GM21576 (cell line): ENCODE results near the gene CIB4.

Source experiments
- ATAC-seq: cut with Tn5 transposase; IDR thresholded peaks from one replicate; pipeline ENCODE4 v1.9.1; 2021; ENCODE audit warnings: mild to moderate bottlenecking, moderate library complexity; ENCODE audit not compliant: unreplicated experiment

Gene CIB4

DNA sequence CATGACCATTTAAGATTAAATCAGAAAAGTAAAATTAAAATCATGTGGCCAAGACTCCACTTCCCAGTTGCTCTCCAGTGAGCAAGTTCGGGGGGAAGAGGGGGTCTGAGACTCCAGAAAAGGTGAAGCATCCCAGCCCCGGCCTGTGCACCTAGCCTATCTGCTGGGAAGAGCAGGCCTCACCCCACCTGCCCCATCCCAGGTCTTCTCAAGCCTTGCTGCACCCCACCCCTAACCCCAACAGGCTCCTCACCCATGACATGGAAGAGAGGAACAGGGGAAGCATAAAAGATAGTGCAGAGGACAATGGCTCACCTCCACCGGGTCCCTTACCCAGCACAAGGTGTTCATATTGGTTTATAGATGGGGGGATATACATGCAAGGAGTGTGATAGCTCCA, 14.6 kb downstream of the CIB4 start:
- no peak for ATAC-seq

DNA sequence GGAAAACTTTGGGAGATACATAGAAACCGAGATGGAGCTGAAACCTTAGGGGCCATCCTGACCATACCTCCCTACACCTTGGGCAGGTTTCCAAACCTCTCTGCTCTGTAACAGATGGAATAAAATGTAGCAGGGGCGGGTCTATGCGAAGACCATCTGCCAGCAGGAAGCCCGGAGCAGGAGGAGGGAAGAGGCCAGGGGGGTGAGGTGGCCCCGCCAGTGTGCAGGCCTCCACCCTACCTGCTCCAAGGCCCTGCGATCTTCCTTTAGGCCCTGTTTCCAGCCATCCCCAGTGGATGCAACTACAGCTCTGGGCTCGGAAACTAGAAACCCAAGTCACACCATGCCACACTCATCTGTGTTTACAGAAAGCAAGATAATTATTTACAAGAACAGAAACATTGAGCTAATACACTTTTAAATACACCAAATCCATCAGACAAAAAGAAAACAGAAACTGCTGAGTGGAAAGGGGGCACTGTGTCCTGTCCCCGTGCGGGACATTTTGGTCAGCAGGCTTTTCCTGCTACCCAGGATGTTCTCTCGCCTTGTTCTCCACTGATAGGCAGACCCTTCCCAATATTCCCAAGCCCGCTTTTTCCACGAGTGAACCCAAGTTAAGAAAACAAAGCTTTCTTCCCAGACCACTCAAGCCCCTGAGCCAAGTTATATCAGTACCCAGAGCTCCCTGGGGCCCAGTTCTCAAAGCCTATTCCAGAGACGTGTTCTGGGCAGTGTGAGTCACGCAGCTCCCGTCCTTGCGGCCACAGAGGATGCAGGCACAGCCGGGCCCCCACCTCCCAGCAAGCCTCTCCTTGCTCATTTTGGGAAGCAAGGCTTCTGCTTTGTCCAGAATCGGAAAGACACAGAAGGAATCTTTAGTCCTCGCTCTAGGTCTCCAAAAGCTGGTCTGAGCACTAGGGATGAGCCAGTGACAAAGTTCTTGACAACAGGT, 17.3 kb downstream of the CIB4 start:
- no peak for ATAC-seq

DNA sequence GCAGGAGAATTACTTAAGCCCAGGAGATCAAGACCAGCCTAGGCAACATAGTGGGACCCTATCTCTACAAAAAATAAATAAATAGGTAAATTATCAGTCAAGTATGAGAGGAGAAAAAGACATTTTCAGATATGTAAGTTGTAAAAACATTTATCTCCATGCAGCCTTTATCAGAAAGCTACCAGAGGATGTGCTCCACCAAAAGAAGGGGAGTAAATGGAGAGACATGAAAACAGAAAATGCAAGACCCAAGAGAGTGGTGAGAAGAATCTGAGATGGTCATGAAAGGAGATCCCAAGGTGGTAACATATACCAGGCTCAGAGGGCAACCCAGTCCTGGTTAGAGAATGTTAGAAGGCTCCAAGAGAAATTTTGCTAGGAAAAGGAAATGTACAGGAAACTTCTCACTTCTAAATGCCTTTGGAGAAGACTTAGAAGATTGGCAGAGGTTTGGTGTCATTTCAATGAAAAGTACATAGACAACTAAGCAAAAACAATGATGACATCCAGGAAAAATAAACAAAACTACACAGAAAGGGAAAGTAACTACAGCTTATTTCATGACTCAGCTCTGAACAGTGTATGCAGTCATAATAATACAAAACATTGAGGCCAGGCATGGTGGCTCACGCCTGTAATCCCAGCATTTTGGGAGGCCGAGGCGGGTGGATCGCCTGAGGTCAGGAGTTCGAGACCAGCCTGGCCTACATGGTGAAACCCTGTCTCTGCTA, 19.5 kb downstream of the CIB4 start:
- ATAC-seq: no peak

DNA sequence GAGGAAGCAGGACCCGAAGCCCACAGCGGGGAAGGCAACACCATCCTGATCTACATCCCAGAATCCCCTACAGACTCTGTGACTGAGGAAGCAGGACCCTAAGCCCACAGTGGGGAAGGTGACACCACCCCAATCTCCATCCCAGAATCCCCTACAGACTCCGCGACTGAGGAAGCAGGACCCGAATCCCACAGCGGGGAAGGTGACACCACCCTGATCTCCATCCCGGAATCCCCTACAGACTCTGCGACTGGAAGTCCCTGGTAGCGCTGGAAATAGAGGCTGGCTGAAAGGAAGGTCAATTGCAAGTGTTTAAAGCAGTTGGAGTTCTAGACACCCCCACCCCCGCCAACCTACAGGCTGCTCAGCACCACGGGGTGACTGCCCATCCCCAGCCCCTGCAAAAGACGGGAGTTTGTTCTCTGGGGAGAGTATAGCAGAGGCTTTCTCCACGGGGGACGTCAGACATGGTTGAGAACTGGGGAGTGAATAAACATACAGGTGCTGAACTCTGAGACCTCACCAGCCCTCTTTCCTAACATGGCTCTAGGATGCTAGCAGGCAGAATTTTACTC, 21.0 kb downstream of the CIB4 start:
- ATAC-seq: no peak

DNA sequence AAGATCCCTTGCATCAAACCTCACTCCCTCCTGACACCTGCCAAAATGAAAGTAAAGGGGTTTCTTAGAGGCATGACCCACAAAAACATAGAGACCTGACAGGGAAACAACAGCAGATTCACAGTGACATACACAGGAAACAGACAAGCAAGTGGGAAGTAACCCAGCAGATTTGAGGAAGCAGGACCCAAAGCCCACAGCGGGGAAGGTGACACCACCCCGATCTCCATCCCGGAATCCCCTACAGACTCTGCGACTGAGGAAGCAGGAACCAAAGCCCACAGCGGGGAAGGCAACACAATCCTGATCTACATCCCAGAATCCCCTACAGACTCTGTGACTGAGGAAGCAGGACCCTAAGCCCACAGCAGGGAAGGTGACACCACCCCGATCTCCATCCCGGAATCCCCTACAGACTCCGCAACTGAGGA, 21.6 kb downstream of the CIB4 start:
- no peak for ATAC-seq

DNA sequence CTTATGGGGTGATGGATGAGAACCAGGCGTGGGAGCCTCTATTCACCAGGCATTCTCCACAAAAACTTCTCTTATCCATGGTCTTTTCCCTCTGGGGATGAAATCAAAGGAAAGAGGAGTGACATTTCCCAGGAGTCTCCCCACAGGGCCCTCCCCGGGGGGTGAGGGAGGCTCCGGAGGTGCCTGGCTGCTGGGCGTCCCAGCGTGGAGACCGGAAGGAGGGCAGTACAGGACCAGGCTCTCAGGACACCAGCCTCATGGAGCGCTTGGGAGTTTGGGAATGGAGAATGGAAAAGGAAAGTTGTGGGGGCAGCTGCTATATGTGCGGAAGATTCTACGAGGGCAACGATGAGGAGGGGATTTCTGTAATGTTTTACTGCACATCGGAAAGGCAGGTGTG, 22.1 kb downstream of the CIB4 start:
- ATAC-seq: no peak

DNA sequence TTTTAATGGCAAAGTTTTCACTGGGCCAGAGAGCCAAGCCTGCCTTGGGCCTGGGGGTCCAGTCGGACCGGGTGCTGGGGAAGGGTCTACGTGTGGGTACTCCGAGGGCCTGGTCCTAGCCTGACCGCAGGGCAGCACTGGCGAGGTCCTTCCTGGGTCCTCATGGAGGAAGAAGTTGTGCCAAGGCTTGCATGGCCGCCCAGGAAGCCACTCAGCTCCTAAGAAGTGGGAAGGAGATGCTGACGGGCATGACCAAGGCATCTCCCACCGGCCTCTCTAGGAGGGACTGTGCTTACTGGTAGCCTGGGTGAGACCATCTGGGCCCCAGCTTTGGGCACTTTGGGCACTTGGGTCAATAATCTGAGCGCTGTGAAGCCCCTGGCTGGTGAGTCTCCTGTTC, 22.6 kb downstream of the CIB4 start:
- no peak for ATAC-seq

DNA sequence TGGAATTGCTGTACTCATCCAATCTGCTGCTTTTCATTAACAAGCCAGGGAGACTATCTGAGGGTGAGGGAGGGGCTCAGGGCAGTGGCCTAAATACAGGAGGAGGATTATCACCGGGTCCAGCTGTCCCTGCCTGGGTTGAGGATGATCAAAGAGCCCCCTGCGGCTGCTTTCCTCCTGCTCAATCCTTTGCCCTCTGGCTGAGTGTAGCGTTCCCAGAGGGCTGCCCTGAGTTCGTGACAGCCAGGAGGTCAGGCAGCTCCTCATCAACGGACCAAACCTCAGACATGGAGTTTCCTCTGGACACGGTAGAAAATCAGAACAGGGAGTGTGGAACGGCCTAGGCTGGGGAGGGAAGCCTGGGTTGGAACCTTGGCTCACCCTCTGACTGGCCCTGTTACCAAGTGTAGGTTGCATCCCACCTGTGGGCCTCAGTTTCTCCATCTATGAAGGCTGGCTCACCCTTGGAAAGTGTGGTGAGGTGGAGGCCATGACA, 23.5 kb downstream of the CIB4 start:
- no peak for ATAC-seq

DNA sequence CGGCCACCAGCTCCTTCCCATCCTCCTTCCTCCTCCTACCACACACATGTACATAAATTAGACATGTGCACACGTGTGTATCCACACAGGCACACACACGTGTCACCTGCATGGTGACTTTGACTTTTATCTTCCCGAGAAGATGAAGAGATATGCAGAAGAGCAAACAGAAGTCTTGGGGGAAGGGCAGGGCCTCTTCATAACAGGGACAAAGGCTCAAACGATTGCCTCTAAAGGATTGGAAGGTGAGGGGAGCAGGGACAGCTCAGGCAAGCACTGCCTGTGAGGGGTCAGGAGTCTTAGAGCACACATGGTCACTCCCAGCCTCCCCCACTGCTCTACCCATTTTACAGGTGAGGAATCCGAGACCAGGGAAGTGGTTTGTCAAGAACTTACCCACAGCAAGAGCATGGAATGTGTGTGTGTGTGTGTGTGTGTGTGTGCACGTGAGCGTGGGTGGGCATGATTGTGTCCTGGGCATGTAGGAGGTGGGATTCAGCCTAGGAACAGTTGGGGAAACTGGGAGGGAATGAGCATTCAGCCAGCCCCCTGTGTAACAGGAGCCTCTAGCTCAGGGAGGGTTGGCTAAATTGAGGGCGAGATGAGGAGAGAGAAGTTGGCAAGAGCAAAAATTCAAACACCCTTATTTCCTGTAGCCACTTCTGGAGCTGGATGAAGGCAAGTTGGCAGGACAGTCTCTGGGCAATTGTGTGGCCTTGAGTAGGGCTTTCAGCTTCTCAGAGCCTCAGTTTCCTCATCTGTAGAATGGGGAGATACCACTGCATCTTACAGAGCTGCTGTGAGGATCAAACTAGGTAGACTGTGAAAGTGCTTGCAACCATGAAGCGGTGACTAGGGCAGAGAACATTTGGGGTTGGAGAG, 24.2 kb downstream of the CIB4 start:
- no peak for ATAC-seq

DNA sequence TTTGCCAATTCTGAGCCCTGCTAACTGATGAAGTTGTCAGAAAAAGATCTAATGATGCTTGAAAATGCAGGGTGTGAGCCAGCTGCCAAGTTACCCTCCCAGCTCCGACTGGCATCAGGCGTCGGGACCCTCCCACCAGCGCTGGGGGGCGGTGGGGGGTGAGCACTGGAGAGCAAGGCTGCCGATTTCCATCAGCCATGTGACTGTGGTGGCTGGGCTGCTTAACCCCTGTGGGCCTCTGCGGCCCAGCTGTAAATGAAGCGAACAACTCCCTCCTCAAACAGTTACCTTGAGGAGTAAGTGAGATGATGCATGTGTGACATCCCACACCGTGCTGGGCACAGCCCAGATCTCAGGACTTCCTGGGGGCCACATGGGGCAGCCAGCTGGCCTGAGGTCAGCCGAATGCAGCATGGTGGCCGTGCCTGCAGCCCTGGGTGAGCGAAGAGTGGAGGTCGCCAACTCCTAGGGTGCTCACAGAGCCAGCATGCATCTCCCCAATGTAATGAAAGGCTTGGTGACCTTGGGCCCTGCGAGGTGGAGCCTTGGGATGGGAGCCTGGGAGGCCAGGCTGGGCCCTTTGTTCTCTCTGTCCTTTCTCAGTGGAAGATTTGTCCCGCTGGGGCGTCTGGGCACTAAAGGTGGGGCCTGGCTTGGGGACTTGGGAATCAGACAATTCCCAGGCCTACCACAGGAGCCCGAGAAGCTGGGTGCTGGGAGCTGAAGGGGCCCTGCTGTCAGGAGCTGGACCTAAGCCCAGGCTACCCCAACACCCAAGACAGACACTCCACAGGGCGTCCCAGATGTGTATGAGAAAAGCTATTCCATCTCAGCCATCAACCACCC, 25.1 kb downstream of the CIB4 start:
- ATAC-seq: no peak

DNA sequence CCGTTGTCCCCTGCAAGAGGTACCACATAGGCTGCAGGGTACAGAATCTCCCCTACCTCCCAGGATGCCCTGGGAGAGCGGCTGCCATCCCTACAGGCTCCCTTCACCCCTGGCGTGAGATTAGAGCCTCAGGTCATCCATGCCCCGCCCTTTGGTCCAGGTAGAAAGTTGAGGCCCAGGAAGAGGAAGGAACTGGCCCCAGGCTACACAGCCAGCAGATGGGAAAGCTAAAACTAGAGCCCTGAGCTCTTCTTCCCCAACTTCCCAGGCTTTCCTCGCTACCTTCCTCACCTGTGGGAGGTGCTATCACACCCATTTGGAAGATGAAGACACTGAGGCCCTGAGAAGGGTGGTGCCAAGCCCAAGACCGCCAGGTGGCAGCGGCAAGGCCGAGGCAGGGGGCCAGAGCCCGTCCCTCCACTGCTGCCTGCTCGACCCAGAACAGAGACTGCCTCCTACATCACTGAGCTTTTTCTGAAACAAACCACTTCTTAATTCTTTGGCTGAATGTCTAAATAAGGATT, 25.8 kb downstream of the CIB4 start:
- ATAC-seq: no peak

DNA sequence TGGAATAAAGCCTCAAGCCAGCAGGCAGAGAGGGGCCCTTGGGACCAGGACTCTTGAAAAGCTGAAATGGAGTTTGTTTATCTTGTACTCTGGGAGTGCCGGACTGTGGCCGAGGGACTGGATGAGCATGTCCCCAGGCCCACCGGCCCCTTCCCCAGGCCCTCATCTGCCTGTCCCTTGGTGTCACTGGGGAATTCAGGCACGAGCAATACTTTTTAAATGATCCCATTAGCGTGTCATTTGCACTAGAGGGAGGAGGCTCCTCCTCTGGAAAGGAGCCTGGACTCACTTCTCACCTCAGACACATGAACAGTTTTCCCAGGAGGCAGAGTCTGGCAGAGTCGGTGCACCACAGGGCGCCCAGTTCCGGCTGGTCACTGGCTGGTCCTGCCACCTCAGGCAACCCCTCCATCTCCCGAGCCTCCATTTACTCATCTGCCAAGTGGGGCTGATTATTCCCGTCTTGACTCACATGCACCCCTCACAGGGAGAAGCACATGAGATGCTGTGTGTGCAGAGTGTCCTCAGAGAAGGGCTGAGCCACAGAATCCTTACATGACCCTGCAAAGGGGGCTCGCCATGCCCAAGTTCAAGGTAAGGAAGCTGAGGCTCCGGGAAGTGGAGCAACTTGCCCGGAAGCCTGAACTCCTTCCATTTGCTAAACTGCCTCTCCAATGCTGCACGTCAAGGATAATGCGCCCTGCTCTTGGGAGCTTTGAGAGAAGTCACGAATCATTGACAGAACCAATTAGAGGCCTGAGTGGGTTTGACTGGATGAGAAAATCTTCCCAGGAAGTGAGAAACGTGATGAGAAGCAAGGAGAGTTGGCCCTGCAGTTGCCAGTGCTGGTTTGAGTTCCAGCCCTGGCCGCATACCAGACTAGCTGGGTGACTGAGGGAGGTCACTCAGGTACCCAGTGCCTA, 26.7 kb downstream of the CIB4 start:
- ATAC-seq: no peak

DNA sequence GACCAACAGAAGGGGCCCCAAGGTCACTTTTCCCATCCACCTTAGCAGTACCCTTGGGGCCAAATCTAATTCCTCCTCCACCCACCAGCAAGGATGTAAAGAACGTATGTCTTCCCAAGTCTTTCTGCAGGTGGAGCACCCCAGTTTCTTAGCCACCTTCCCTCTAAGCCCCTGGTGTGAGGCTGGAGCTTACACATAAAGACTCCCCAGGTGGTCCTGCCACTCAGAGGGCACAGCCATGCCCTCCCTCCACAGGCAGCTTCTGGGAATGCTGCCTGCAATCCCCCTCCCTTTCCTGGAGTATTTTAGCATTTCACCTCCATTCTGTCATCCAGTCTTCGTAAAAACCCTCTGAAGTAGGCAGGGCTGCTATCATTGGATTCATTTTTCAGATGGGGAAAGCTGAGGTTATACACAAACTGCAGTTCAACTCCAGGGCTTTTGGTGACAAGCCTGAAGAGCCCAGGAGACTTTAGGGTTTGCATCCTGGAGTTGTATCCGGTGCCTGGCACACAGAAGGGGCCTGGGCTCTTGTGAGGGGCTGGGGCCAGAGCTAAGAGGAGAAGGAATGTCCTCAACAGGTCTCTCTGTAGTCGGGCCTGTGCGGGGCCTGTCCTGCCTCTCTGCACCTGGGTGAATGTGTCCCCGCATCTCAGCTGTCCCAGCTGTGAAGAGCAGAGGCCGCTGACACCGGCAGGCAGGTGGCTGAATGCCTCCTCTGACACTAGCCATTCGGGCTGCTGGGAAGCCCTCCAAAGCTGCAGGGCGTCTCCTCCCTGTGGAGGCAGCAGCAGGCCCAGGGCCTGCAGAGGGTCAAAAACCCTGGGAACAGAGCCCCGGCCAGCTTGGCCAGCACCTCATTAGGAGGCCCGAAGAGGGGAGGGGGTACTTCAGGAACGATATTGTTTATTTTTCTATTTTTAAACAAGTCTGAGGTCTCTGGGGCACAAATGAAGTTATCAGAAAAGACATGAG, 27.6 kb downstream of the CIB4 start:
- no peak for ATAC-seq

DNA sequence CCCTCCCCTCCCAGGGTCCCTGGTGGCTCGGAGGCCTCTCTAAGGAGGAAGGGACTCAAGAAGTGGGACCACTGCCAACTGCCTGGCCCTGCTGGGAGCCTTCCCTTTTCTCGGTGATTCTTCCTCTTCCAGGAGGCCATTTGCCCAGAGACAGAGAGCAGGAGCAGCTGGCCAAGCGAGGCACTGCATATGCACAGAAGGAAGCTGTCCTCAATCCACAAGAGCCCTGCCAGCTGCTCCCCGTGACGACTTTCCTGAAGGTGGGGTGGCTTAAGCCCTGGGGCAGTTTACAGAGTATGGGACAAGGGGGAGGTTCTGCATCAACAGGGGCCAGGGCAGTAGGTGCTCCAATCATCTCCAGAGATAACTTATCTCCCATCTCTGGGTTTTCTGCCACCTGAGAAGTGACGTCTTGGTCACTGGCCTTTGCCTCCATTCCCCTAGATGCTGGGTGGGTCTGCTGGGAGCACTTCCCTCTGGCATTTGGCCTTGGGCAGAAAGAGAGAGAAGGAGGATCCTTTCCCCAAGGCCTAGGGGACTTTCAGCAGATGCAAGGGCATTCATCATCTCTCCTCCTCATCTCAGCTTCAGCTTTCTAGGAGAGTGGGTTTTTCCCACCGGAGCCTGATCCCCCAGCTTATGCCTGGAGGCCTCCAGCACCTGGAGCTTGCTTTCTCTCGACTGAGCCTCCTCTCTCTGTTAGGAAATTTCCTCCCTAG, 28.5 kb downstream of the CIB4 start:
- no peak for ATAC-seq

DNA sequence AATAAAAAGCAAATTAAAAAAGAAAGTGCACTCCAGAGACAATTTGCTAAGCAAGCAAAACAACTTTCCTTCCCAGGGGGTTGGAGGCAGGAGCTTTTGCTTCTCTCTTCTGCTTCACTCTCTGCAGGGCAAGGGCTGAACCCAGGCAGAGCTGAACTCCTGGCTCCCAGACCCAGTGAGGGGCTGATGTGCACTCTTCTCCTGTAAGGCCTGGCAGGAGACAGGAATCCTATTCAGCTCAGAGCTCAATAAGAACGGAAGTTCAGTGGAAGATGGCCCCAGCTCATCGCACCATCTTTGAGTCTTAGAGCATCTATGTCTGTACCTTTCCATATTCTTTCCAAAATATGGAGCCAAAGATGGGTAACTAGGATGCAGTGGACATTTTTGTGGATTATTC, 29.1 kb downstream of the CIB4 start:
- no peak for ATAC-seq

DNA sequence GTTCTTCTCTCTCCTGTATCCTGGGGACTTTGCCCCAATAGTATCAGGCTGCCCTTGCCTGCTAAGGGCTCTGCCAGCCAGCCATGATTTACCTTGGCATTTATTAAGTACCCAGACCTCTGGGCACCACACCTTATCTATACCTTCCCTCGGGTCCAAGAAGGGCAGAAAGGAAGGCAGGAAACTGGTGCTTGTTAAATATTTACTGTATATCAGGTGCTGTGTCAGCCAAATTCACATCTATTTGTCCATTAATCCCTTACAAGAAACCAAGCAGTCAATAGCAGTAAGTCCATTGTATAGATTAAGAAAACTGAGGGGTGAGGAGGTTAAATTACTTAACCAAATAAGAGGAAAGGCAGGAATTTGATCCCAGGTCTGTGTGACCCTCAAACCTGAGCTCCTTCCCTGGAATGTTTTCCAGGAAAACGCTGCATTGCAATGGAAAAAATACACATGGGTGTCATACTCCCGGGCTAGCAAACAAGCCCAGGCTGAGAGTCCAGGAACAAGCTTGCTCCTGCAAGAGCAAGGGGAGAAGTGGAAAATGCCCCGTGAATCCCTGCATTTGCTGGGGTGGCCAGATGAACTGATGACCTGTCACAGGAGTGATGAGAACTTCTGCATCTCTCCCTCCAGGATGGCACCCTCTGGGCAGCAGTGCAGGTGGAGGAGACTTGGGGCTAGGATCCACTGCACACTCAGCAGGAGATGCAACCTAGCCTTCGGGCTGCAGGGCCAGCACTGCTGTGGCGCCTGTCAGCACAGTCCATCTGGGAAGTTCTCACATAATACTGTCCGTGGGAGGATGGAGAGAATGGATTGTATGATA, 30.4 kb downstream of the CIB4 start:
- ATAC-seq: no peak
